Mesenchymal stem cell (in vitro differentiated cells and primary cell): ENCODE measurements around the gene TRPM2.

Source experiments
- DNase-seq: peaks from one replicate; pipeline ENCODE4 v3.0.0-alpha.2; 2013
- H2AFZ ChIP-seq: one replicate; pipeline ENCODE4 v1.6.1; 2013; ENCODE audit warnings: low read depth, mild to moderate bottlenecking, control low read depth, inconsistent platforms, low read length, moderate library complexity
- H2AK5ac ChIP-seq: 2 replicates; pipeline ENCODE4 v1.6.1; 2013; ENCODE audit warnings: low read length, moderate library complexity, mild to moderate bottlenecking, inconsistent platforms; ENCODE audit not compliant: severe bottlenecking
- H2BK120ac ChIP-seq: one replicate; pipeline ENCODE4 v1.6.1; 2013; ENCODE audit warnings: low read depth, mild to moderate bottlenecking, inconsistent platforms, low read length, moderate library complexity
- H2BK12ac ChIP-seq, 2 experiments: one replicate each; pipeline ENCODE4 v1.6.1; 2013; ENCODE audit warnings: inconsistent platforms in 2 of 2, low read length in 2 of 2, mild to moderate bottlenecking in 2 of 2, moderate library complexity in 2 of 2, control low read depth in 1 of 2
- H2BK15ac ChIP-seq: one replicate; pipeline ENCODE4 v1.6.1; 2013; ENCODE audit warnings: mild to moderate bottlenecking, low read depth, inconsistent platforms; ENCODE audit not compliant: poor library complexity, severe bottlenecking
- H2BK5ac ChIP-seq: 2 replicates; pipeline ENCODE4 v1.6.1; 2013; ENCODE audit warnings: low read depth, mild to moderate bottlenecking, low read length, control low read depth, inconsistent platforms; ENCODE audit not compliant: poor library complexity, severe bottlenecking
- H3K14ac ChIP-seq, 2 experiments: one replicate each; pipeline ENCODE4 v1.6.1; 2013; ENCODE audit warnings: inconsistent platforms in 2 of 2, low read length in 2 of 2, control low read depth in 1 of 2, mild to moderate bottlenecking in 1 of 2, moderate library complexity in 1 of 2
- H3K18ac ChIP-seq, 2 experiments: one replicate each; pipeline ENCODE4 v1.6.1; 2013; ENCODE audit warnings: inconsistent platforms in 2 of 2, low read length in 2 of 2, control low read depth in 1 of 2, low read depth in 1 of 2, mild to moderate bottlenecking in 1 of 2
- H3K23ac ChIP-seq, 2 experiments: one replicate each; pipeline ENCODE4 v1.6.1; 2013; ENCODE audit warnings: inconsistent platforms in 2 of 2, low read length in 2 of 2, mild to moderate bottlenecking in 2 of 2, moderate library complexity in 2 of 2, control low read depth in 1 of 2
- H3K27ac ChIP-seq: 2 replicates; pipeline ENCODE4 v1.5.1; 2013; ENCODE audit warnings: mild to moderate bottlenecking, moderate library complexity, low read length, control low read depth, inconsistent platforms; ENCODE audit not compliant: poor library complexity, severe bottlenecking
- H3K27me3 ChIP-seq, 2 experiments: 2 replicates each; pipeline versions ENCODE4 v1.6.1 to v1.7.0; 2013; ENCODE audit warnings: low read length in 2 of 2, mild to moderate bottlenecking in 2 of 2, moderate library complexity in 2 of 2, control low read depth in 1 of 2, inconsistent platforms in 1 of 2; ENCODE audit not compliant: control insufficient read depth in 1 of 2, insufficient read depth in 1 of 2
- H3K36me3 ChIP-seq, 2 experiments: 2 replicates each; pipeline versions ENCODE4 v1.6.1 to v1.7.0; 2013; ENCODE audit warnings: low read length in 2 of 2, control low read depth in 1 of 2, inconsistent platforms in 1 of 2, low read depth in 1 of 2, mild to moderate bottlenecking in 1 of 2; ENCODE audit not compliant: insufficient read depth in 2 of 2, control insufficient read depth in 1 of 2
- H3K4ac ChIP-seq, 2 experiments: one replicate each; pipeline ENCODE4 v1.6.1; 2013; ENCODE audit warnings: inconsistent platforms in 2 of 2, low read length in 2 of 2, mild to moderate bottlenecking in 2 of 2, moderate library complexity in 2 of 2, control low read depth in 1 of 2, low read depth in 1 of 2
- H3K4me1 ChIP-seq: 2 replicates; pipeline ENCODE4 v1.6.1; 2013; ENCODE audit warnings: low read depth, low read length, control low read depth; ENCODE audit not compliant: control insufficient read depth, insufficient read depth
- H3K4me2 ChIP-seq: 2 replicates; pipeline ENCODE4 v1.6.1; 2013; ENCODE audit warnings: low read length, mild to moderate bottlenecking, inconsistent platforms; ENCODE audit not compliant: poor library complexity, severe bottlenecking
- H3K4me3 ChIP-seq, 2 experiments: 2 replicates each; pipeline versions ENCODE4 v1.5.1 to v1.7.0; 2013; ENCODE audit warnings: low read length in 2 of 2, mild to moderate bottlenecking in 2 of 2, control low read depth in 1 of 2, low read depth in 1 of 2; ENCODE audit not compliant: insufficient read depth in 1 of 2
- H3K79me1 ChIP-seq: replicated peaks from 2 replicates; pipeline ENCODE4 v1.6.1; 2013; ENCODE audit warnings: mild to moderate bottlenecking, control low read depth, low read length, inconsistent platforms; ENCODE audit not compliant: poor library complexity, severe bottlenecking
- H3K9ac ChIP-seq: 2 replicates; pipeline ENCODE4 v1.7.0; 2013; ENCODE audit warnings: mild to moderate bottlenecking, low read length, moderate library complexity
- H3K9me3 ChIP-seq: 2 replicates; pipeline ENCODE4 v1.7.0; 2013; ENCODE audit warnings: mild to moderate bottlenecking, low read length; ENCODE audit not compliant: control insufficient read depth
- H4K8ac ChIP-seq: one replicate; pipeline ENCODE4 v1.6.1; 2013; ENCODE audit warnings: inconsistent platforms, mild to moderate bottlenecking, low read length, moderate library complexity
- H4K91ac ChIP-seq: one replicate; pipeline ENCODE4 v1.6.1; 2013; ENCODE audit warnings: mild to moderate bottlenecking, low read length, inconsistent platforms
- WGBS: methylation state at CpG from one replicate; pipeline ENCODE4 v1.1.7; 2013; ENCODE audit warnings: mixed read lengths; 5-methylcytosine and 5-hydroxymethylcytosine counted together

TRPM2 gene

DNA sequence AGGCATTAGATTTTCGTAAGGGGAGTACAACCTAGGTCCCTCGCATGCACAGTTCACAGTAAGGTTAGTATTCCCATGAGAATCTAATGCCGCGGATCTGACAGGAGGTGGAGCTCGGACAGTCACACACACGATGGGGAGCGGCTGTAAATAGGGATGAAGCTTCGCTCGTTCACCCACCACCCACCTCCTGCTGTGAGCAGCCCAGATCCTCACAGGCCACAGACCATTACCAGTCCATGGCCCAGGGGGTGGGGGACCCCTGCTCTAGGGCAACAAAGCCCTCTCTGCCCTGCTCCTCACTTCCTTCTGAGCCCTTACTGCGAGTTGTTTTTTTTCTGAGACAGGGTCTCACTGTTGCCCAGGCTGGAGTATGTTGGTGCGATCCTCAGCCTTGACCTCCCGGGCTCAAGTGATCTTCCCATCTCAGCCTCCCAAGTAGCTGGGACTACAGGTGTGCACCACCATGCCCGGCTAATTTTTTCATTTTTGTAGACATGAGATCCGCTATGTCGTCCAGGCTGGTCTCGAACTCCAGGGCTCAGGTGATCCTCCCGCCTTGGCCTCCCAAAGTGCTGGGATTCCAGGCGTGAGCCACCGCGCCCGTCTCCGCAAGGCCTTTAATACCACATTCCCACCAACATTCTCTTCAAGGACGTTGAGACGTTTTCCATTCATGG, 21.3 kb downstream of the TRPM2 start:
- H2BK5ac ChIP-seq = no peak overlapping the region
- 91% methylated on average over 24 of the region's 24 CpGs for WGBS

GRCh38 chr21:44375281-44375651, 21.8 kb downstream of the TRPM2 start:
- H3K4me1 ChIP-seq = peaks cover 1% of the 10 kb centered on the region
- no peak overlapping the region for H3K4me3 ChIP-seq
- H3K4me2 ChIP-seq = no peak overlapping the region
- no peak overlapping the region for H4K8ac ChIP-seq
- no peaks in the 10 kb centered on the region for H3K9me3 ChIP-seq
- H3K79me1 ChIP-seq = no peaks in the 10 kb centered on the region
- H3K27ac ChIP-seq = no peak overlapping the region
- H2BK5ac ChIP-seq = no peak overlapping the region
- H2BK120ac ChIP-seq = no peak overlapping the region
- H4K91ac ChIP-seq = no peak overlapping the region
- H3K36me3 ChIP-seq = no peaks in the 10 kb centered on the region
- H3K9ac ChIP-seq = no peak overlapping the region
- H3K27me3 ChIP-seq = peaks cover 2 to 37% of the 10 kb centered on the region in 2 experiments
- no peak overlapping the region for H3K23ac ChIP-seq
- no peak overlapping the region for H3K14ac ChIP-seq
- H3K18ac ChIP-seq = no peak overlapping the region
- DNase-seq = no peak
- WGBS = 88% methylated on average over 10 of the region's 10 CpGs
- H2AFZ ChIP-seq = no peak overlapping the region
- H2BK12ac ChIP-seq = no peak overlapping the region
- H2AK5ac ChIP-seq = no peak overlapping the region
- H3K4ac ChIP-seq = no peak overlapping the region
- no peak overlapping the region for H2BK15ac ChIP-seq

More for the DNA sequence above, 21.3 kb downstream of the TRPM2 start:
- H3K27ac ChIP-seq = no peak overlapping the region
- no peak overlapping the region for H4K91ac ChIP-seq
- no peak overlapping the region for H4K8ac ChIP-seq
- no peaks in the 10 kb centered on the region for H3K79me1 ChIP-seq
- no peak overlapping the region for H2AFZ ChIP-seq
- no peak overlapping the region for H2BK15ac ChIP-seq
- peaks cover 7 to 34% of the 10 kb centered on the region in 2 experiments for H3K27me3 ChIP-seq
- no peak overlapping the region for H2AK5ac ChIP-seq
- peaks cover 5% of the 10 kb centered on the region for H3K4me1 ChIP-seq
- H3K18ac ChIP-seq = no peak overlapping the region
- H2BK120ac ChIP-seq = no peak overlapping the region
- H2BK12ac ChIP-seq = no peak overlapping the region
- no peaks in the 10 kb centered on the region for H3K36me3 ChIP-seq
- no peak overlapping the region for H3K4me2 ChIP-seq
- no peak overlapping the region for H3K4ac ChIP-seq
- no peak overlapping the region for H3K9ac ChIP-seq
- H3K14ac ChIP-seq = no peak overlapping the region
- H3K9me3 ChIP-seq = no peaks in the 10 kb centered on the region
- no peak for DNase-seq
- H3K4me3 ChIP-seq = no peak overlapping the region
- H3K23ac ChIP-seq = no peak overlapping the region

- H2BK12ac ChIP-seq = no peak overlapping the region
These were observed 22.4 kb downstream of the TRPM2 start for GRCh38 chr21:44375761-44376241.

GRCh38 chr21:44376606-44377005, 23.2 kb downstream of the TRPM2 start:
- Histone ChIP-seq H3K9ac (no peak overlapping the region), H4K8ac (no peak overlapping the region), H3K4ac (no peak overlapping the region), H3K4me3 (no peak overlapping the region), H3K14ac (no peak overlapping the region), H3K23ac (no peak overlapping the region), H4K91ac (no peak overlapping the region), H2BK15ac (no peak overlapping the region), H3K27me3 (peaks cover 0 to 33% of the 10 kb centered on the region in 2 experiments), H3K9me3 (no peaks in the 10 kb centered on the region), H3K27ac (no peak overlapping the region), H3K4me2 (no peak overlapping the region), H3K79me1 (no peaks in the 10 kb centered on the region), H3K4me1 (no peaks in the 10 kb centered on the region), H2AFZ (no peak overlapping the region), H2BK12ac (no peak overlapping the region), H2BK120ac (no peak overlapping the region), H2BK5ac (no peak overlapping the region), H2AK5ac (no peak overlapping the region), H3K18ac (no peak overlapping the region), H3K36me3 (no peaks in the 10 kb centered on the region)
- WGBS = 85% methylated on average over 9 of the region's 9 CpGs
- no peak for DNase-seq

More at GRCh38 chr21:44375761-44376241, 22.4 kb downstream of the TRPM2 start:
- peaks cover under 1% of the 10 kb centered on the region for H3K4me1 ChIP-seq
- no peak overlapping the region for H3K23ac ChIP-seq
- H4K91ac ChIP-seq = no peak overlapping the region
- H3K36me3 ChIP-seq = no peaks in the 10 kb centered on the region
- H2BK15ac ChIP-seq = no peak overlapping the region
- no peak overlapping the region for H3K14ac ChIP-seq
- no peak overlapping the region for H2AK5ac ChIP-seq
- H3K4me3 ChIP-seq = no peak overlapping the region
- H3K9ac ChIP-seq = no peak overlapping the region
- no peaks in the 10 kb centered on the region for H3K9me3 ChIP-seq
- no peak overlapping the region for H4K8ac ChIP-seq
- H3K4me2 ChIP-seq = no peak overlapping the region
- WGBS = 79% methylated on average over 19 of the region's 19 CpGs
- no peak for DNase-seq
- no peak overlapping the region for H2BK120ac ChIP-seq
- H3K79me1 ChIP-seq = no peaks in the 10 kb centered on the region
- peaks cover 0 to 33% of the 10 kb centered on the region in 2 experiments for H3K27me3 ChIP-seq
- no peak overlapping the region for H2BK5ac ChIP-seq
- no peak overlapping the region for H3K4ac ChIP-seq
- no peak overlapping the region for H3K18ac ChIP-seq
- no peak overlapping the region for H3K27ac ChIP-seq
- no peak overlapping the region for H2AFZ ChIP-seq
